Skeletal muscle satellite cell (primary cell): ENCODE data around the gene ASPRV1.
"Not testable (repeated sequence)": the region's sequence is repeated elsewhere in the genome, so short reads cannot be mapped to it uniquely, and the experiment has no call there.

Source experiments
- H3K27me3 ChIP-seq: 2 replicates; pipeline ENCODE4 v1.7.0; 2013; ENCODE audit warnings: low read length; ENCODE audit not compliant: control insufficient read depth, insufficient read depth
- H3K36me3 ChIP-seq: 2 replicates; pipeline ENCODE4 v1.7.0; 2013; ENCODE audit warnings: mild to moderate bottlenecking, control low read depth, low read length; ENCODE audit not compliant: insufficient read depth
- H3K4me1 ChIP-seq: 2 replicates; pipeline ENCODE4 v1.7.0; 2013; ENCODE audit warnings: low read length; ENCODE audit not compliant: control insufficient read depth, insufficient read depth
- H3K4me2 ChIP-seq: 2 replicates; pipeline ENCODE4 v1.7.0; 2013; ENCODE audit warnings: mild to moderate bottlenecking, low read length
- H3K4me3 ChIP-seq: 2 replicates; pipeline ENCODE4 v1.7.0; 2013; ENCODE audit warnings: low read length
- H3K9ac ChIP-seq: 2 replicates; pipeline ENCODE4 v1.7.0; 2013; ENCODE audit warnings: mild to moderate bottlenecking, low read depth, low read length, moderate library complexity
- H3K9me3 ChIP-seq: replicated peaks from 2 replicates; pipeline ENCODE4 v1.7.0; 2013; ENCODE audit warnings: mild to moderate bottlenecking, control low read depth, low read length

Gene ASPRV1

GRCh38 chr2:69955029-69955428 lies 6.4 kb downstream of the ASPRV1 start:
- Histone ChIP-seq H3K4me2 (no peak overlapping the region), H3K4me1 (no peaks in the 10 kb centered on the region), H3K36me3 (no peaks in the 10 kb centered on the region), H3K4me3 (no peak overlapping the region), H3K9me3 (no peaks in the 10 kb centered on the region), H3K9ac (no peak overlapping the region), H3K27me3 (peaks cover 50% of the 10 kb centered on the region)

GRCh38 chr2:69954084-69954483 lies 7.3 kb downstream of the ASPRV1 start:
- peaks cover 41% of the 10 kb centered on the region for H3K27me3 ChIP-seq
- no peak overlapping the region for H3K9ac ChIP-seq
- no peak overlapping the region for H3K4me3 ChIP-seq
- no peaks in the 10 kb centered on the region for H3K36me3 ChIP-seq
- no peaks in the 10 kb centered on the region for H3K4me1 ChIP-seq
- H3K4me2 ChIP-seq = no peak overlapping the region
- no peaks in the 10 kb centered on the region for H3K9me3 ChIP-seq

- H3K4me3 ChIP-seq = no peak overlapping the region
- no peaks in the 10 kb centered on the region for H3K9me3 ChIP-seq
- no peak overlapping the region for H3K4me2 ChIP-seq
- peaks cover 5% of the 10 kb centered on the region for H3K4me1 ChIP-seq
- no peak overlapping the region for H3K9ac ChIP-seq
- peaks cover 25% of the 10 kb centered on the region for H3K27me3 ChIP-seq
- H3K36me3 ChIP-seq = no peaks in the 10 kb centered on the region
Measured at GRCh38 chr2:69952336-69953115, 8.9 kb downstream of the ASPRV1 start.

DNA sequence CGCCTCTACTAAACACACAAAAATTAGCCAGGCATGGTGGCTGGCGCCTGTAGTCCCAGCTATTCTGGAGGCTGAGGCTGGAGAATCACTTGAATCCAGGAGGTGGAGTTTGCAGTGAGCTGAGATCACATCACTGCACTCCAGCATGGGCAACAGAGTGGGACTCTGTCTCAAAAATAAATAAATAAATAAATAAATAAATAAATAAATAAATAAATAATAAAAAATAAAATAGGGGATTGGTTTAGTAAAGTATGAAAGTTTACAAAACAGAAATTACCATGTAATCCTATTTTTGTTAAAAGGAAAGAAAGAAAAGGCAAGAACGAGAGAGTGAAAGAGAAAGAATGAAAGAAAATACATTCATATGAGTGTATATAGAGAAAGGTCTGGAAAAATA lies 10.8 kb downstream of the ASPRV1 start:
- H3K4me2 ChIP-seq = not testable (repeated sequence)
- peaks cover 12% of the 10 kb centered on the region for H3K27me3 ChIP-seq
- H3K4me1 ChIP-seq = peaks cover 19% of the 10 kb centered on the region

DNA sequence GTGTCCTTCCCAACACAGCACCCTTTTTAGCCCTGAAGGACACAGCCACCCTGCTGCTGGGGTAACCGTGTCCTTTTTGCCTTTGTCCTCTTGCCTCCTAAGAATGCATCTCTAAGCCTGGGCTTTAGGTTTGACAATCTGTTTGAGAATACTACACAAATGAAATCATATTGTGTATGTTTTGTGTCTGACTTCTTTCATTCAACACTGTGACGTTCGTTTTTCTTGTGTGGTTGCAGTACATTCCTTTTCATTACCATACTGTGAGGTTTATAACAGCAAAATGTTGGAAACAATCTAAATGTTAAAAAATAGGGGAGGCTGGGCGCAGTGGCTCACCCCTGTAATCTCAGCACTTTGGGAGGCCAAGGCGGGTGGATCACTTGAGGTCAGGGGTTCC lies 11.2 kb downstream of the ASPRV1 start:
- Histone ChIP-seq H3K4me3 (no peak overlapping the region), H3K4me2 (no peak overlapping the region), H3K9me3 (no peaks in the 10 kb centered on the region), H3K4me1 (peaks cover 23% of the 10 kb centered on the region), H3K9ac (no peak overlapping the region), H3K36me3 (no peaks in the 10 kb centered on the region), H3K27me3 (peaks cover 8% of the 10 kb centered on the region)

More for the DNA sequence above, 10.8 kb downstream of the ASPRV1 start:
- H3K4me3 ChIP-seq, H3K36me3 ChIP-seq, H3K9ac ChIP-seq, H3K9me3 ChIP-seq: not testable (repeated sequence)

GRCh38 chr2:69948963-69949645 lies 12.3 kb downstream of the ASPRV1 start:
- Histone ChIP-seq H3K4me3 (no peak overlapping the region), H3K4me1 (peaks cover 24% of the 10 kb centered on the region), H3K27me3 (no peaks in the 10 kb centered on the region), H3K9ac (no peak overlapping the region), H3K36me3 (no peaks in the 10 kb centered on the region), H3K4me2 (no peak overlapping the region), H3K9me3 (no peaks in the 10 kb centered on the region)

GRCh38 chr2:69948032-69948962 lies 13.1 kb downstream of the ASPRV1 start:
- H3K36me3 ChIP-seq = no peaks in the 10 kb centered on the region
- no peak overlapping the region for H3K9ac ChIP-seq
- peaks cover 24% of the 10 kb centered on the region for H3K4me1 ChIP-seq
- no peaks in the 10 kb centered on the region for H3K9me3 ChIP-seq
- peak overlapping the region; percentile 48 for H3K4me2 ChIP-seq
- no peaks in the 10 kb centered on the region for H3K27me3 ChIP-seq
- H3K4me3 ChIP-seq = no peak overlapping the region

DNA sequence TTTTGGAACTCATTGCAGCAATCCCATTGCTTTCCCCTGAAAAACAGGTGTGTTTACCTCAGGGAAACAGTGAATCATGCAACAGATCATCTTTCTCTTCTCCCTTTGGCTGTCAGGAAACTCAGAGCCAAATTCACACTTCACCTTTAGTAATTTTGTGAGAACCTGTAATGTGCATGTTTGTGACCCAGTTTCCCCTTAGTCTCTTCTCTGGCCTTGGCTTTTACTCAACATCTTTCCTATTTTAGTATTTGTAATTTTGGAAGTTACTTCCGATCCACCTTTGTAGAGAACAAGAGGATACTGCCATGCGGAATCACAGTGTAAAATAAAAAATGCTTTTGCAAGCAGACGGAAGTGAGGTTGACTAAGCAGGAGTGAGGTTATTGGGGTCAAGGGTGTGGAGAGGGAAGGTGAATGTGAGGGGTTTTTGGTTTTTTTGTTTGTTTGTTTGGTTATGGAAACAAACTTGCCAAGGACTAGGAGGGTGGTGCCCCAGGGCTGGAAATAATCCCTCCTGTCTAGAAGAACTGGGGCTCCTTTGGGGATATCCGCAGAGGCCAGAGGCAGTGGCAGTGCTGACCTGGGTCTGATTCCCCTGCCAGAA lies 14.0 kb downstream of the ASPRV1 start:
- Histone ChIP-seq H3K4me2 (no peak overlapping the region), H3K9me3 (no peaks in the 10 kb centered on the region), H3K36me3 (no peaks in the 10 kb centered on the region), H3K4me3 (no peak overlapping the region), H3K27me3 (no peaks in the 10 kb centered on the region), H3K4me1 (peaks cover 24% of the 10 kb centered on the region), H3K9ac (no peak overlapping the region)

DNA sequence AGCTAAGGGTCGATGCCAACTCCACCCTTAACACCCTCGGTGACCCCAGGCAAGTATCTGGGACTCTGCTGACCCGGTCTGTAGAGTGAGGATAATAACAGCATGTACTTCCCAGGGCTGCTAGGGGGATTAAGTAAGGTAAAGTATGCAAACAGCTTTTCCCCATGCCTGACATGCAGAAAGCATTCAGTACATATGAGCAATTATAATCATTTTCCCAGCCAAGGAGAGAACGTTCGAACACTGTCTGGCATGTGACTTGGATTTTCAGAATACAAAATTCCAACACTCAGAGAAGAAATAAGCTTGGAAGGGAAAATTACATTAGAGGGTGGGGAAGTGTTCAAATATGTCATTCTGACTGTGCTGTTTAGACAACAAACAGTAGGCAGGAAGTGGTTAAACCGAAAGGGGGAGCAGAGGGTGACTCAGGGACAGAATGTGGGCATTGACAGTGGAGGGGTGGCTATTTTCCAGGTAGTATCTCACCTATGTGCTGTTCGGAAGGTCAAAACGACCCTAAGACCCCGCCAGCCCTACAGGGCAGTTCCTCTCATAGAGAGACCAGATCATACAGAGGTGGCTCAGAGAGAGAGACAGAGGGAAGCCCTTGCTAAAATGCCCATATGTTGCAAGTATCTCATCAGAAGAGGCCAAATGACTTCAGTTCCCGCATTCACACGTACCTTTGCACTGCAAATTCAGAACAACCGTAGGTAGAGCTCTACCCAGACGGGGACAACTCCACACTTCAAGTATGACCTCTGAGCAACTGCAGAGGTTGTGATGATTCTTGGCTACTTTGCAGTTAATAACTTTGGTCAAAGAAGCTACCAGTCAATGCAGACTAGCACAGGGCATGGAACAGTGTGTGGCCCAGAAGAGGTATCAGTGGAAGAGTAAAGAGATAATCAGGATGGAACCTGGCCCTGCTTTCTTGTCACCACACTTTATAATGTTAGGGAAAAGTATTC lies 14.8 kb downstream of the ASPRV1 start:
- H3K4me3 ChIP-seq = peak overlapping the region; percentile 36
- no peaks in the 10 kb centered on the region for H3K27me3 ChIP-seq
- peaks cover 24% of the 10 kb centered on the region for H3K4me1 ChIP-seq

GRCh38 chr2:69945941-69946340 lies 15.5 kb downstream of the ASPRV1 start:
- Histone ChIP-seq H3K27me3 (no peaks in the 10 kb centered on the region), H3K36me3 (no peaks in the 10 kb centered on the region), H3K4me1 (peaks cover 24% of the 10 kb centered on the region), H3K4me2 (peak overlapping the region; percentile 12), H3K9me3 (no peaks in the 10 kb centered on the region), H3K9ac (peak overlapping the region; percentile 16), H3K4me3 (peak overlapping the region; percentile 36)

More for the DNA sequence above, 14.8 kb downstream of the ASPRV1 start:
- no peaks in the 10 kb centered on the region for H3K9me3 ChIP-seq
- H3K36me3 ChIP-seq = no peaks in the 10 kb centered on the region
- H3K4me2 ChIP-seq = peak overlapping the region; percentile 12
- H3K9ac ChIP-seq = peak overlapping the region; percentile 16
